Inferior parietal cortex (tissue), 1 donor: ENCODE measurements around the gene TMED10.
"Not testable (repeated sequence)": the region's sequence is repeated elsewhere in the genome, so short reads cannot be mapped to it uniquely, and the experiment has no call there.

Experiments used
- DNase-seq: peaks from one replicate; pipeline ENCODE4 v3.0.0-alpha.2; 2016; ENCODE audit errors: extremely low spot score

The TMED10 gene

DNA sequence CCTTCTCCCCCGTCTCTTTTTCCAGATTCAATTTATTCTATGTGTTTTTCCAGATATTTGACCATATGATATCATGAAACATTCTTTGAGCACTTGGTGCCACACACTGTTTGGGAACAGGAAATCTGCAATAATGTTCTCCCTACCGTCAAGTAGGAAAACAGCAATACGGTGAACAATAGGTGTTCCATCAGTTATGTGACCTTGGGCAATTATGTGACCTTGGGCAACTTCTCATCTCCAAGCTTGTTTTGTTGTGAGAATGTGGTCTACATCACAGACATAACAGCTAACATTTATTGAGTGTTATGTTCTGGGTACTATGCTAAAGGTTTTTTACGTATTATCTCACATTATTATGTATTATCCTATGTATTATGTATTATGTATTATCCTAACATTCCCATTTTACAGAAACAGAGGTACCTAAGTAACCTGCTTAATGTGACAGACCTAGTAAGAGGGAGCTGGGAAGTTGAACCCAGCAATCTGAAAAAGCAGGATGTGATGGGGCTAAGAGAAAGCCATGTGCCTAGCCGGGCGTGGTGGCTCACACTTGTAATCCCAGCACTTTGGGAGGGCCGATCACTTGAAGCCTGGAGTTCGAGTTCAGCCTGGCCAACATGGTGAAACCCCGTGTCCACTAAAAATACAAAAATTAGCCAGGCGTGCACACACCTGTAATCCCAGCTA is 48.4 kb downstream of the TMED10 start:
- DNase-seq, result no peak

DNA sequence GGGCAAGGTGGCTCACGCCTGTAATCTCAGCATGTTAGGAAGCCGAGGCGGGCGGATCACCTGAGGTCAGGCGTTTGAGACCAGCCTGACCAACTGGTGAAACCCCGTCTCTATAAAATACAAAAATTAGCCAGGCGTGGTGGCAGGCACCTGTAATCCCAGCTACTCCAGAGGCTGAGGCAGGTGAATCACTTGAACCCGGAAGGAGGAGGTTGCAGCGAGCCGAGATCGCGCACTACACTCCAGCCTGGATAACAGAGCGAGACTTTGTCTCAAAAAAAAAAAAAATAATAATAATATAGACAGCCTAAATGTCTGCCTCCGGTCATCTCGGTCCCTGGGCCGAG is 49.0 kb downstream of the TMED10 start:
- not testable (repeated sequence) for DNase-seq

DNA sequence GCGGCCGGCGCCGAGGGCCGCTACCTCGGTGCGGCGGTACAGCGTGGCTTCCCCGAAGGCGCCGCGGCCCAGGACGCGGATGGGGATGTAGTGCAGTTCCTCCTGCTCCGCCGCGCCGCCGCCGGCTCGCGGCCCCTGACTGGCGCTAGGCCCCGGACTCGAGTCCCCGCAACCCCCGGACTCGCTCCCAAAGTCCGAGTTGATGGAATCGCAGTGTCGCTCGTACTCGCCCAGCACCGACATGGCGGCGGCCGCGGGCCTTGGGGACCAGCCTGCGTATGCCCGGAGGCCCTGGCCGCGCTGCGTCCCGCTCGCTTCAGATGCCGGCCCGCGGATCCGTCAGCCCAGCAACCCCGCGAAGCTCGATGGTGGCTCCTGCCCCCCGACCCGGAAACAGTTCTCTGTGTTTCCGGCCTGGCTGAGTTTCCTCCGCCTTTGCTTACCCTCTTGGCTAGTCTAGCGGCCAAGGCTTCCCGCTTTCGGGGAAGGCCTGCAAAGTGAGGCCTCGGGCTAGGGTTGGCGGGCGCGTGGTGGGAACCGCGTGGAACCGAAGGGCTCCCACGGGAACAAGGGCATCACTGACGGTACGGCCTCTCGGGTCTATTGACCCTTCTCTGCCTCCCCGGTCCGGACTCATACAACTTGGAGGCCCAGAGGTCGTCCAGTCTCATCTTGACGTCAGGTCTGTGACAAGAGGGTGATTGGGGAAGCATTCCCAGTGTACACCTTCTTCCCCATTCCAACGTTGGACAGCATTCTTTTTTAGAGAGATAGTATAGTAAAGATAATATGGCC is 49.5 kb downstream of the TMED10 start, which contains the start of gene NEK9:
TSS of gene NEK9 (minus strand) at position 370 of the 795 bp plus-strand sequence. CDS start at position 243, 127 bp downstream.
- peak; percentile 96 for DNase-seq

DNA sequence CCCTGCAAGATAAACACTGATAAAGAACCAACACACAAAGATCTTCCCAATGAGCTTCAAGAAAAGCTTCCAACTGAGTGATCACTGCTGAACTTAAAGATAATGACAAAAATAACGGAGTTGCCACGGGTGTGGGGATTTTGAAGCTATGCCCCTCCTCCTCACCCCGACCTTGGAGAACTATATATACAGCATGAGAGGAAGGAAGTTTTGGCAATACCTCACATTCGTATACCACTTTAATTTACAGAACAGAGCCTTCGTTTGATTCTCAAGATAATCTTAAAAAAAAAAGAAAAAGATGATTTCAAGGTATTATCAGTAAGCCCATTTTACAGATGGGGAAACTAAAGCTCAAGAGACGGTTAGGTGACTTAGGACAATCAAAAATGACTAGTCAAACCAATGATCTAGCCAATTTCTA is 50.3 kb downstream of the TMED10 start:
- no peak for DNase-seq

DNA sequence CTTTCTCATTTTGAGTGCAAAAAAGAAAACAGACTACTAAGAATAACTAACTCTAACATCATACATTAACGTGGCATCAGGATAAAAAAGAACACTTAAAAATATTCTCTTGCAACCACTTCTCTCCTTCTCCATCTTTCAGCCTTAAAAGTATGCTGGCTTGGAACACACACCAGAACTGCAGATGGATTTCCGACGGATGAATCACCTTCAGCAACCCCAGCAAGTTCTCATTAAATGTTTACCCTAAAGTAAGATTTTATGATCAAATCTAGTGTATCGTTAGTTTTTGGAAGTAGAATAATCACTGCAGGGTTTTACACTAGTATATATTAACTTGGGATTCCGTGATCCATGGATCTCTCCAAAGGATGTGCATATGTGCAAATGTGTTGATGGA is 50.8 kb downstream of the TMED10 start:
- no peak for DNase-seq

DNA sequence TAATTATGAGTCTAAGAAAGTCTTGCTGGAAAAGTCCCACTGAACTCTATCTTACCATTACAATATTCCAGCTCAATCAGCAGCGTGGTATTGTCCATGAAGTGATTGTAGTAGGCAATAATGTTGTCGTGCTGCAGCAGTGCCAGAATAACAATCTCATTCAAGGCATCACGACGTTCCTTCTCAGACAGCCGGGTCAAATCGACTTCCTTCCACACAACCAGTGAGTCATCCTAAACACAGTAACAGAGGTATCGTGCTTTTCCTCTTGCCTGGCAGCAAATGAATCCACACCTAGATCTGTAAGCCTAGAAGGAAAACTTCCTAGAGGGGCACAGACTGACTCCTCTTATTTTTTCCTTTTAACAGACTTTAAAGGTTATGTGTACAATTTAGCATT is 52.4 kb downstream of the TMED10 start:
- DNase-seq, result no peak

DNA sequence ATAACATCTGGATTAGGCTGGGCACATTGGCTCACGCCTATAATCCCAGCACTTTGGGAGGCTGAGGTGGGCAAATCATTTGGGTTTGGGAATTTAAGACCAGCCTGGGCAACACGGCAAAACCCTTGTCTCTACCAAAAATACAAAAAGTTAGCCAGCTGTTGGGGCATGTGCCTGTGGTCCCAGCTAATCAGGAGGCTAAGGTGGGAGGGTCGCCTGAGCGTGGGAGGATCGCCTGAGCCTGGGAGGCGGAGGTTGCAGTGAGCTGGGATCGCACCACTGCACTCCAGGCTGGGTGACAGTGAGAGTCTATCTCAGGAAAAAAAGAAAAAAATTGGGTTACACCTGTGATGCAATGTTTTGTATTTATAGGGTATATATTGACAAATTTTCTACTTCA is 54.9 kb downstream of the TMED10 start:
- DNase-seq, result no peak

DNA sequence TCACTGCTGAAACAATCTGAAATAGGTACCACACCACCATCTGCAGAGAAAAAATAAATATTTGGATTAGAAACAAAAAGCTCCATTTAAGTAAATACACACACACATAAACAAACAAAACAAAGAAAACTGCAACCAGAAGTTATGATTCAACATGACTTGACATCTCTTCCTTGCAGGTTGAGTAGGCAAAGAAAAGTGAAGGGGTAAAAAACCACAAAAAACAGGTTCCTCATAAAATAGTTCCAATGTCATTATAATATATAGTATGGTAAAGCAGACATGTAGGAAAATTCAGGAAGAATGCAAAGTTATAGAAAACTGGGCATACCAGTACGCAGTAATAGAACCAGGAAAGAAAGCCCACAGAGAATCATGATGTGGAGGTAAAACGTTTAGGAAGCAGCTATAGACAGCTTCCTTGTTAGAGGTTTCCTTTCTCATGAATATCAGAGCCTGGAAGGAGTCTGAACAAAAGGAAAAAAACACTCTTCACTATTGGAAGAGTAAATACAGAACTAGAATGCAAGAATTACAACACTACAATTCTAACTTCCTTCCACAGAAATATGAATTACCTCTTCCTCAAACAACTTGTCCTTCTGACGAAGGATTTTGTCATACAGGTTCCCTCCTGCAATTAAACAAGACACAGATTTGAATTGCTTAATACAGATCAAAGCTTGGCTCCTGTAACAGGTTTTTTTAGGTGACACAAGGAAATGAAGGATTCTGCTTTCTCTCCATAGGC is 55.7 kb downstream of the TMED10 start:
- no peak for DNase-seq

DNA sequence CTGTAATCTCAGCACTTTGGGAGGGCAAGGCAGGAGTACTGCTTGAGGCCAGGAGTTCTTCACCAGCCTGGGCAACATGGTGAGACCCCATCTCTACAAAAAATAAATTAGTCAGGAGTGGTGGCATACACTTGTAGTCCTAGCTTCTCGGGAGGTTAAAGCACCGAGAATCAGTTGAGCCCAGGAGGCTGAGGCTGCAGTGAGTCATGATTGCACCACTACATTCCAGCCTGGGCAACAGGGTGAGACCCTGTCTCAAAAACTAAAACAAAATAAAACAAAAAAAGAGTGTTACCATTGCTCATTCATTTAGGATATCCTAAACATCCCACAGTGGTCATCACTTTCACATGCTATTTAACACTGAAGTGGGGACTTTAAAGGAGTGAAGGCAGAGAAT is 57.4 kb downstream of the TMED10 start:
- DNase-seq, result no peak

DNA sequence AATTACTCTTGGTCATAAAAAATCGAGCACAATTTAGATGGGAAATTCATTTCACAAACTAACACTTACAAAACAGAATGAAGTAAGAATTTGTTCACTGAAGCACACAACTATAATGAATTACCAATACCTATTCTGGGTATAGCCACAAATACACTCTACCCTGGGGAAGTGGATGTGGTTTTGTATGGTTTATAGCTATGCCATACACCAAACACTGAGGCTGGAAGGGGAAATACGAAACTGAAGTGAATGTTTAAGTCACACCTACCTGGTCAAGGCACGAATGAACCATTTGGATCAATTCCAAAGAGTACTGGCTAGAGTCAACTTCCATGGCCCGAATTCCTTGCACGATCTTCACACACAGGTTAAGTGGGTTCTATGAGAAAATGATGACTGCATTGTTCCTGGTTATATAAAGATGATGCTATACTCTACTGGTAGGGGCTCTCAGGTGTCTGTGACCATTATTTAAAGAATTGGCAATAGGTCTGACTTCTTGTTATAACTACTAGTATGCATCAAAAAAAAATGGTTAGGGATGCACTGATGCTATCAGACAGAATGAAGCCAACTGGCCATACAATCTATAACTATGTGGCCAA is 62.4 kb downstream of the TMED10 start:
- DNase-seq, result no peak

DNA sequence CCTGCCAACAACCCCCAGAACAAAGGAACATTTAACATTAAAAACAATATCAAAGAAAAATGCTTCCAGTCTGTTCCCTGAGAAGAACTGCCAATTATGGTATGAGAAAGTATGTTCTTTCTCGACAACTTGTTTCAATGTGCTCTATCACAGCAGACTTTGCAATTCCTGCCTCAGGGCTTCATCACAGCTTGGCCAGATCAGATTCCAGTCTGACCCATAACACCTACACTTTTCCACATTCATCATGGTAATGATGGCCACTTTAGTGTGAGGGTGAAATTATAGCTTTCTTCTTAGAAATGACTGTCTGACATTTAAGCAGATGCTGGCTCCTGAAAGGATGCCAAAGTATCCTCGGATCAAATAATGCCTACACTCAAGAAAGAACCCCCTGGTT is 66.5 kb downstream of the TMED10 start:
- DNase-seq, result no peak

DNA sequence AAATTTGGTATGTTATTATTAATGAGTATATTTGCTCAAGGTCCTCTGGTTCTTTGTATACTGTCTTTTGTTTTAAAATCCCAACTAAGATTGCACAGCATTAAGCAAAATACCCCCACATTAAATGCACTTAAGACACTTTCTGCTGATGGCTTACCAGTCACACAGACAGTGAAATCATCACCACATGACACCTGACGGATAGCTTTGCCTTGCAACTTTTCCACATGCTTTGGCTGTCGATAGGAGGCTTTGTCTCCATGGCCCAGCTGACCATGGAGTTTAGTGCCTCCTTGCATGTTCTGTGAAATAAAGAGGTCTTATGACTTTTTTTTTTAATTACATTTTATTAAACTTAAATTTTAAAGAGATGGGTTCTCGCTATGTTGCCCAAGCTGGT is 69.2 kb downstream of the TMED10 start:
- no peak for DNase-seq

DNA sequence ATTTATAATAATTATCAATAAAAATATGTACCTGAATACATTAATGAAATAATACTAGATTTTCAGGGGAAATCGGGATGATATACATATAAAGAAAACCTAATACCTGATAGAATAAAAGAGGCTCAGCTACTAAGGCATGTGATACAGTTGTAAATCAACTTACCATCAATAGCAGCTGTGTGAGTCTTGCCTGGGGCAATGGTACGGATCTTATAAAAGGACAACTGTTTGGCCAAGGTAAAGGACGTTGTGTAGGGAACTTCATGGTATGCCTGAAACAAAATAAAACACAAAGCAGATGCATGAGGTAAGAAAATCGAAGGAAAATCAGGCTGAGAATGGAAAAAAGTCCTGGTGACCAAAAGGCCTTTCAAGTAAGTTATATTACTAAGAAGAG is 74.9 kb downstream of the TMED10 start:
- no peak for DNase-seq

DNA sequence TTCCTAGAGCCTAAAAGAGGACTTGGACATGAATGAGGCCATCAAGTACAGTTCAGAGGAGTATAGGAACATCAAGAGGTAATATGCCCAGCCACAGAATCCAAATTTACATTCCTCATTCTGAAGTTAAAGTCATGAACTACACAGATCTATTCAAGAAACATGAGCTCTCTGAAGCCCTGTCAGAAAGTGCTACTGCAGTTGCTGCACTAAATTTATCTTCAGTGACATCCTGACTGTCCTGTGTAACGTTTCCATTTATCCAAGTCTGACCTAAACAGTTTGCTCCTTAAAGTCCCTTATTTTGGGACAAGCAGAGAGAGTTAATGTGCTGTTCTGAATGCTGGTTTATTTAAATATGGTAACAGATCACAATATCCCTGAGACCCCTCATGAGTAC is 77.7 kb downstream of the TMED10 start:
- DNase-seq, result no peak

DNA sequence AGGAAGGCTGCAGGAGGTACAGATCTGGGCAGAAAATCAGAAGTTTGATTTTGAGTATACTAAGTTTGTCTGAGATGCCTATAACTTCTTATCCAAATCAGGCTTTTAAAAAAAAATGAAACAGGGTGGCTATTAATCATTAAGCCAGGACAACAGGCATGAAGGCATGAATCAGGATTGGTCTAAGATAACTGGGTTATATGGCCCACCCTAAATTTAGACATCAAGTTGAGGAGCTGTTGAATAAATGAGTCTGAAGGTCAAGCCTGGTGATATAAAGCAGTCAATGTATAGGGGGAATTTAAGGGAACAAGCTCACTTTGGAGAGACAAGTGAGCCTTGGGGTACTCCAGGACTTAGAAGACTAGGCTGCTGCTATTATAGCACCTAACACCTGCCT is 78.2 kb downstream of the TMED10 start:
- DNase-seq, result no peak

DNA sequence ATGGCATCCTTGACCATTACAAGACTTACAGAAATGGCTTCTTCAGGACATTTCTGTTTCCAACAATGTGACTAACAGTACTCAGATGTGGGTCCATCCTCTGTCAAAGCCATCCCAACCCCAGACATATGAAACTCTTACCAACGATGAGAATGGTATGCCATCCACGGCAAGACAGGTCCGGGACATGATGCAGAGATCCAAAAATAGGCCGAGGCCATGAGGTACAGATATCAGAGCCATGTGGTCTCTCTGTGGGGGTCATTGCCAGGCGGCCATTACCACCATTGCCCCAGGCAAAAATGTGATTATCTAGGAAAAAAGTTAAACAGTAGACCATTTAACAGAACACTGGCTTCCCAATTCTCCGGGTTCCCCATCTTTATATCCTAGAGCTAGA is 79.5 kb downstream of the TMED10 start:
- no peak for DNase-seq

DNA sequence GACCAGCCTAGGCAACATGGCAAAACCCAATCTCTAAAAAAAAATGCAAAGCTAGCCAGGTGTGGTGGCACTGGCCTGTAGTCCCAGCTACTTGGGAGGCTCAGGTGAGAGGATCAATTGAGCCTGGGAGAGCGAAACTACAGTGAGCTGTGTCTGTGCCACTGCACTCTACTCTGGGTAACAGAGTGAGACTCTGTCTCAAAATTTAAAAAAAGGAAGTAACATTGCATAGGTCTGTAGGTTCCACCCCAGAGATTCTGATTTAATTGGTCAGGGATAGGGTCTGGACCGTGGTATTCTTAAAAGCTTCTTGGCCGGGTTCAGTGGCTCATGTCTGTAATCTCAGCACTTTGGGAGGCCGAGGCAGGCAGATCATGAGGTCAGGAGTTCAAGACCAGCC is 80.7 kb downstream of the TMED10 start:
- DNase-seq, result no peak

DNA sequence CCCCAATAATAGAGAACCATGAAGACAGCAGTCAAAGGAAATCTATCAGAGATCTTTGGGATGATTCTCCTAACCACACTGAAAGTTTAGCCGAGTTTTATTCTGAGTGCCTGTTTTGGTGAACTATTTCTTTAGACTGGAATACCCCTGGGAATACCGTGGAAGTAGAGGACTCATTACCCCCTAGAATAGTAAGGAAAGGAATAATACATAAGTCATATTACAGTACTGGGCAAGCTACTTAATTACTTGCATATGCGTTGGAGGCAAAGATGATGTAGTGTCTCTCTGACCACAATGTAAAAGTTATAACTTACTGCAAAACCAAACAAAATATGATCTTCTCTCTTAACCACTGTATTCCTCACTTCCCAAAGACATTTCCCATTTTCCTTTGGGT is 81.5 kb downstream of the TMED10 start:
- no peak for DNase-seq

DNA sequence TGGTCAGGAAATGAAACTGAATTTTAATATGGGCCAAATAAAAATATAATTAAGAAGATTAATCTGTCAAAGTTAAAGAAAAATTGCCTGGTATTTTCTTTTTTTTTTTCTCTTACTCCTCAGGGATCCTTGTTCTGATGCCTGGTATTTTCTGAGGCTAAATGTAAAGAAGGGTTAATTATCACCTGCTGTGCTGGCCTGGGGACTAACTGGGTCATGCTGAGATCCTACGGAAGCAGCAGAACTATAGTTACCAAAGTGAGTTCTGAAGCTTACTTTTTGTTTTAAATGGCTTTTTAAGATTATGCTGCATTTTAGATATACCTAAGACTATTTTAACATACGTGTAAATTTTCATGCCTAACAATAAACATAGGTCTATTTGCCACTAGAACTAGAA is 83.7 kb downstream of the TMED10 start:
- no peak for DNase-seq

DNA sequence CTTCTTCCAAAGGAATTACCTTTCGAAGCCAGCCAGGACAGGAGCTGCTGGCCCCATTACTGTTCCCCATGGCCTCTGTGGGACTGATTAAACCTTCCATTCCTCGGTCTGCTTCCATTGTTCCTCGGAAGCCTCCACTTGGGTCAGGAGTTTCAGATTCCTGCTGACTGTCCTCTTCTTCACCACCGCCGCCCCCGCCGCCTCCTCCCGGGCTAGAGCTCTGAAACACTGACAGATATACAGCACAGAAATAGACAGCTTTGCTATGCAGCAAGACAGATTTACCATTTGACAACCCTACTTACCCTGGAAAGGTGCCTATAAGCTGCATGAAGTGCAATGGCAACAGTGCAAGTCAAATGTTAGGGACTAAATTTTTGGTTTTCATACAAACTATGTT is 85.2 kb downstream of the TMED10 start:
- no peak for DNase-seq

DNA sequence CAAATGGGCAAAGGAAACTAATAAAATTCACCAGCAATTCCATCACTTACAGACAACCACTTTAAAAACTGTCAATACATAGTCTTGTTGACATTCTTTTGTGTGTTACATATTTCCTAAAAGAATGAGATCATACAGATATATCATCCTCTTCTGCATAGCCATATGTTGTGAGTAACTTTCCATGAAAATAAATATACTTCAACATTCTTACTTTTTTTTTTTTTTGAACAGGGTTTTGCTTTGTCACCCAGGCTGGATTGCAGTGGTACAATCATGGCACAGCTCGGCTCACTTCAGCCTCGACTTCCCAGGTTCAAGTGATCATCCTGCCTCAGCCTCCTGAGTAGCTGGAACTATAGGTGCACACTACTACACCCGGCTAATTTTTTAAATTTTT is 86.1 kb downstream of the TMED10 start:
- DNase-seq, result no peak
